Sigmoid colon (tissue), 4 donors: ENCODE results near the gene ARF1.

Experiments used
- CTCF ChIP-seq, 4 experiments: fragments of 450-650 bp in 3 of 4; fragments of 200-600 bp in 1 of 4; IDR thresholded peaks; one replicate each; pipeline ENCODE4 v1.5.1; 2016 to 2019; ENCODE audit warnings: antibody characterized with exemption in 4 of 4, mild to moderate bottlenecking in 3 of 4, moderate library complexity in 2 of 4
- EP300 ChIP-seq, 4 donors: sonication (generic); formaldehyde crosslinking; IDR thresholded peaks; one replicate each; pipeline ENCODE4 v1.6.1; 2017; ENCODE audit warnings: antibody characterized with exemption in 4 of 4
- POLR2A ChIP-seq, 2 donors: fragments of 450-650 bp; IDR thresholded peaks; one replicate each; pipeline ENCODE4 v1.6.1; 2016; ENCODE audit warnings: antibody characterized with exemption in 2 of 2, mild to moderate bottlenecking in 2 of 2, moderate library complexity in 2 of 2
- POLR2AphosphoS5 ChIP-seq, 4 donors: sonication (generic); formaldehyde crosslinking; IDR thresholded peaks; one replicate each; pipeline ENCODE4 v1.6.1; 2017; ENCODE audit warnings: antibody characterized with exemption in 4 of 4

GRCh38 chr1:228114827-228115226 lies 32.3 kb downstream of the ARF1 start:
- no peak for TF ChIP-seq EP300 (IDR thresholded peaks at IDR 0.05)
- TF ChIP-seq POLR2AphosphoS5 (IDR thresholded peaks at IDR 0.05): no peak
- no peak for TF ChIP-seq CTCF (IDR thresholded peaks at IDR 0.05)
- no peak for TF ChIP-seq POLR2A (IDR thresholded peaks at IDR 0.05)
